Adrenal gland (tissue), 5 donors: Measurements from ENCODE around the gene PKP4.

Source experiments
- POLR2A ChIP-seq, 2 donors: fragments of 450-650 bp; IDR thresholded peaks; one replicate each; pipeline ENCODE4 v1.6.1; 2017; ENCODE audit warnings: antibody characterized with exemption in 2 of 2, mild to moderate bottlenecking in 2 of 2, moderate library complexity in 1 of 2
- TF ChIP-seq, protein P1 (sequence below), 6 experiments: fragments of 450-650 bp in 4 of 6; fragments of 200-600 bp in 2 of 6; sonication (generic) in 1 of 6; IDR thresholded peaks; 1 replicate in 5 of 6; 2 replicates in 1 of 6; pipeline versions ENCODE4 v1.5.1 to v1.8.0; 2016 to 2021; ENCODE audit warnings: antibody characterized with exemption in 6 of 6, mild to moderate bottlenecking in 2 of 6, moderate library complexity in 1 of 6
- donor health status: DM: no; HTN: no; CAD: no.

DNA sequence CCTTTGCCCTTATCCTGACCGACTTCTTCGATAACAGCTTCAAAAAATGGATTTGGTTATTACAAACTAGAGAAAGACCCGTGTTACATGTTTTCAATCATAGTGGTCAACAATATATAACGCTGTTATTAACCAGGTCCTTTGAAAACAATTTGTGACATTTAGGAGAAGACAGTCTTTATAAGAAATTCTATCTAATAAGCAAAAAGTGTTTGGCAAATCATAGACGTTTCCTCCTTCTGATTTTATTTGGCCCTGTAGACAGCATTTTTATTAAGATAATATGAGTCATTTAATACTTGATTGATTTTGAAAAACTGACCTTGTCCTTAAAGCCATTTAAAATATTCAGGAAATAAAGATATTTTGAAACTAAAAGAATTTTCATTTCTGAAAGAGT lies 177.9 kb downstream of the PKP4 start:
- TF ChIP-seq POLR2A (IDR thresholded peaks at IDR 0.05) = no peak
- TF ChIP-seq, protein P1, sequence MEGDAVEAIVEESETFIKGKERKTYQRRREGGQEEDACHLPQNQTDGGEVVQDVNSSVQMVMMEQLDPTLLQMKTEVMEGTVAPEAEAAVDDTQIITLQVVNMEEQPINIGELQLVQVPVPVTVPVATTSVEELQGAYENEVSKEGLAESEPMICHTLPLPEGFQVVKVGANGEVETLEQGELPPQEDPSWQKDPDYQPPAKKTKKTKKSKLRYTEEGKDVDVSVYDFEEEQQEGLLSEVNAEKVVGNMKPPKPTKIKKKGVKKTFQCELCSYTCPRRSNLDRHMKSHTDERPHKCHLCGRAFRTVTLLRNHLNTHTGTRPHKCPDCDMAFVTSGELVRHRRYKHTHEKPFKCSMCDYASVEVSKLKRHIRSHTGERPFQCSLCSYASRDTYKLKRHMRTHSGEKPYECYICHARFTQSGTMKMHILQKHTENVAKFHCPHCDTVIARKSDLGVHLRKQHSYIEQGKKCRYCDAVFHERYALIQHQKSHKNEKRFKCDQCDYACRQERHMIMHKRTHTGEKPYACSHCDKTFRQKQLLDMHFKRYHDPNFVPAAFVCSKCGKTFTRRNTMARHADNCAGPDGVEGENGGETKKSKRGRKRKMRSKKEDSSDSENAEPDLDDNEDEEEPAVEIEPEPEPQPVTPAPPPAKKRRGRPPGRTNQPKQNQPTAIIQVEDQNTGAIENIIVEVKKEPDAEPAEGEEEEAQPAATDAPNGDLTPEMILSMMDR (IDR thresholded peaks at IDR 0.05) = no peak
